Neuronal stem cell (in vitro differentiated cells): Measurements from ENCODE around the gene MIOS.

ENCODE experiments used
- DNase-seq: peaks from one replicate; pipeline ENCODE4 v3.0.0-alpha.2; 2013; ENCODE audit warnings: low spot score
- H2AFZ ChIP-seq: one replicate; pipeline ENCODE4 v1.6.1; 2013; ENCODE audit warnings: mild to moderate bottlenecking, low read length, inconsistent platforms
- H2AK5ac ChIP-seq: 2 replicates; pipeline ENCODE4 v1.6.1; 2013; ENCODE audit warnings: low read depth, mild to moderate bottlenecking, inconsistent platforms, low read length, moderate library complexity, mixed read lengths
- H2BK120ac ChIP-seq: 2 replicates; pipeline ENCODE4 v1.6.1; 2013; ENCODE audit warnings: low read depth, mild to moderate bottlenecking, inconsistent platforms, low read length, moderate library complexity, mixed read lengths
- H2BK12ac ChIP-seq: one replicate; pipeline ENCODE4 v1.6.1; 2013; ENCODE audit warnings: low read length, inconsistent platforms
- H2BK15ac ChIP-seq: 2 replicates; pipeline ENCODE4 v1.6.1; 2013; ENCODE audit warnings: mild to moderate bottlenecking, low read length, inconsistent platforms, mixed read lengths
- H2BK5ac ChIP-seq: one replicate; pipeline ENCODE4 v1.6.1; 2013; ENCODE audit warnings: inconsistent platforms, mild to moderate bottlenecking, low read length, moderate library complexity
- H3K14ac ChIP-seq: one replicate; pipeline ENCODE4 v1.6.1; 2013; ENCODE audit warnings: low read length, inconsistent platforms
- H3K18ac ChIP-seq: 2 replicates; pipeline ENCODE4 v1.6.1; 2013; ENCODE audit warnings: low read length, inconsistent platforms
- H3K23ac ChIP-seq: 2 replicates; pipeline ENCODE4 v1.6.1; 2013; ENCODE audit warnings: low read depth, mild to moderate bottlenecking, mixed read lengths, low read length, inconsistent platforms; ENCODE audit not compliant: poor library complexity
- H3K27ac ChIP-seq: replicated peaks from 3 replicates; pipeline ENCODE4 v1.5.1; 2013; ENCODE audit warnings: low read length, inconsistent platforms
- H3K27me3 ChIP-seq, 3 experiments: 2 replicates each; pipeline ENCODE4 v1.6.1; 2013; ENCODE audit warnings: low read length in 3 of 3, mild to moderate bottlenecking in 2 of 3, inconsistent platforms in 1 of 3, low read depth in 1 of 3, mixed read lengths in 1 of 3, moderate library complexity in 1 of 3; ENCODE audit not compliant: control insufficient read depth in 3 of 3, insufficient read depth in 3 of 3
- H3K36me3 ChIP-seq, 2 donors: replicated peaks in 1 of 2; 2 replicates each; pipeline ENCODE4 v1.6.1; 2013; ENCODE audit warnings: low read length in 2 of 2; ENCODE audit not compliant: control insufficient read depth in 2 of 2, insufficient read depth in 2 of 2
- H3K4ac ChIP-seq: 2 replicates; pipeline ENCODE4 v1.6.1; 2013; ENCODE audit warnings: inconsistent platforms, mild to moderate bottlenecking, low read length, moderate library complexity
- H3K4me1 ChIP-seq, 2 donors: 1 replicate in 1 of 2; 2 replicates in 1 of 2; pipeline ENCODE4 v1.6.1; 2013; ENCODE audit warnings: low read length in 2 of 2, low read depth in 1 of 2; ENCODE audit not compliant: control insufficient read depth in 2 of 2, insufficient read depth in 1 of 2
- H3K4me2 ChIP-seq: one replicate; pipeline ENCODE4 v1.6.1; 2013; ENCODE audit warnings: mild to moderate bottlenecking, low read length, inconsistent platforms; ENCODE audit not compliant: insufficient read depth, poor library complexity, severe bottlenecking
- H3K4me3 ChIP-seq, 2 donors: 2 replicates each; pipeline ENCODE4 v1.5.1; 2013; ENCODE audit warnings: low read length in 2 of 2, mild to moderate bottlenecking in 2 of 2, inconsistent platforms in 1 of 2, moderate library complexity in 1 of 2
- H3K79me1 ChIP-seq: one replicate; pipeline ENCODE4 v1.6.1; 2013; ENCODE audit warnings: low read depth, mild to moderate bottlenecking, inconsistent platforms, low read length, moderate library complexity
- H3K9ac ChIP-seq: one replicate; pipeline ENCODE4 v1.6.1; 2013; ENCODE audit warnings: mild to moderate bottlenecking, low read depth, low read length, inconsistent platforms; ENCODE audit not compliant: poor library complexity
- H3K9me3 ChIP-seq, 2 donors: replicated peaks in 1 of 2; 2 replicates each; pipeline versions ENCODE3 to v1.6.1; 2013; ENCODE audit warnings: low read length in 2 of 2, mild to moderate bottlenecking in 2 of 2, inconsistent platforms in 1 of 2, low read depth in 1 of 2, mixed read lengths in 1 of 2, moderate library complexity in 1 of 2; ENCODE audit not compliant: control insufficient read depth in 2 of 2, insufficient read depth in 1 of 2
- H4K8ac ChIP-seq: one replicate; pipeline ENCODE4 v1.6.1; 2013; ENCODE audit warnings: low read depth, mild to moderate bottlenecking, inconsistent platforms, low read length, moderate library complexity
- H4K91ac ChIP-seq: one replicate; pipeline ENCODE4 v1.6.1; 2013; ENCODE audit warnings: low read length, low read depth, mild to moderate bottlenecking, inconsistent platforms; ENCODE audit not compliant: poor library complexity
- WGBS, 2 donors: extraction: QIAGEN DNeasy Blood & Tissue Kit; methylation state at CpG; one replicate each; pipeline ENCODE4 v1.1.7; 2013; ENCODE audit warnings: missing lambda C conversion rate in 2 of 2, mixed read lengths in 1 of 2; ENCODE audit not compliant: insufficient read length in 2 of 2, insufficient replicate concordance in 1 of 2; ENCODE audit errors: extremely low coverage in 2 of 2; 5-methylcytosine and 5-hydroxymethylcytosine counted together

Gene MIOS

GRCh38 chr7:7639847-7640220 lies 73.2 kb downstream of the MIOS start:
- no peak for DNase-seq
- Histone ChIP-seq H3K4ac (no peak overlapping the region), H3K27me3 (no peaks in the 10 kb centered on the region), H3K14ac (no peak overlapping the region), H2BK12ac (no peak overlapping the region), H2AK5ac (no peak overlapping the region), H3K79me1 (peaks cover 1% of the 10 kb centered on the region), H3K4me1 (peaks cover 2 to 5% of the 10 kb centered on the region in 2 donors), H3K23ac (no peak overlapping the region), H2BK5ac (no peak overlapping the region), H3K27ac (peak overlapping the region; percentile 42), H3K4me2 (peak overlapping the region; percentile 55), H2BK120ac (no peak overlapping the region), H3K9me3 (no peaks in the 10 kb centered on the region), H3K9ac (peak overlapping the region; percentile 82), H4K91ac (no peak overlapping the region), H2BK15ac (no peak overlapping the region), H4K8ac (no peak overlapping the region), H3K4me3 (peak overlapping the region; percentile 87 to 89), H3K18ac (peak overlapping the region; percentile 95), H3K36me3 (peaks cover 3 to 35% of the 10 kb centered on the region in 2 donors), H2AFZ (peak overlapping the region; percentile 90)
- no CpG with 5 or more reads among the region's 19 CpGs for WGBS, 2 donors

DNA sequence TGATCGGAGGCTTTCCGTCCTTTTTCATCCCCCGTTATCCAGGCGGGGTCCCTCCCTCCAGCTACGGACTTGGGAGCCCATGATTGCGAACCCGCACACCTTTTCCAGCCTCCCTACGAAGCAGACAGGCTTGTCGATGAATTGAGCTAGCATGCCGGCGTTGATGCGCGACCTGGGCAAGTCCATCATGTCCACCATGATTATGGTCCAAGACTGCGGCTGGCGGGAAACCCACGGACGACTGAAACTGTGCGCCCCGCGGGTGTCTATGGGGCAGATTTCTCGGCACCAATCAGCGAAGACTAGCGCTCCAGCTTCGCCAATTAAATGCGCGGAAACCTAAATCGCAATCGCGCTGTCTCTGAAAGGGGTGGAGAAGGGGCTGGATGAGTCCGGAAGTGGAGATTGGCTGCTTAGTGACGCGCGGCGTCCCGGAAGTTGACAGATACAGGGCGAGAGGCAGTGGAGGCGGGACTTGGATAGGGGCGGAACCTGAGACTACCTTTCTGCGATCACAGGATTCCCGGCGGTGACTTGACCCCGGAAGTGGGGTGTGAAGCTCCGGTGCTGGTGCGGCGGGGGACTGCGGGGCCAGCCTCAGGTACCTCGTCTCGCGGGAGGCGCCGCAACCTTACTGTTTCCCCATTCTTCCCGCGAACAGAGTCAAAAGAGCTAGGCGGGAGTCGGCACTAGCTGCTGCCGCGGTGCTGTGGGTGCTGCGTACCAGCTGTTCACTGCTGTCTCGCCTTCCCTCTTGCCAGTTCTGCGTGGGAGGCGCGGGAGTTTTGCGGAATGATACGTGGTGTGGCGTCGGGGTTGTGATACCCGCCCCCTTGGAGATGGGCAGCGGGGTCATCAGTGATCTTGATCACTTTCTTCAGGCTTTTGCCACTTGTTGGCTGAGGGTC lies 73.8 kb downstream of the MIOS start, which contains the start of gene UMAD1:
TSS of gene UMAD1 (plus strand) at position 532 of the 908 bp plus-strand sequence. CDS start 32,620 bp downstream, outside the sequence.
- peak; percentile 96 for DNase-seq
- WGBS, 2 donors: no CpG with 5 or more reads among the region's 68 CpGs
- Histone ChIP-seq H3K36me3 (peaks cover 3 to 29% of the 10 kb centered on the region in 2 donors), H3K23ac (peak within 1 kb of the TSS; percentile 76), H3K14ac (no peak within 1 kb of the TSS), H4K8ac (no peak within 1 kb of the TSS), H4K91ac (no peak within 1 kb of the TSS), H2AFZ (peak within 1 kb of the TSS; percentile 95), H2BK5ac (no peak within 1 kb of the TSS), H2AK5ac (no peak within 1 kb of the TSS), H3K27me3 (no peaks in the 10 kb centered on the region), H3K27ac (peak within 1 kb of the TSS; percentile 76), H3K9ac (peak within 1 kb of the TSS; percentile 99), H3K4me1 (peaks cover 2 to 5% of the 10 kb centered on the region in 2 donors), H3K18ac (peak within 1 kb of the TSS; percentile 95), H2BK12ac (no peak within 1 kb of the TSS), H3K79me1 (peaks cover 1% of the 10 kb centered on the region), H3K4me2 (peak within 1 kb of the TSS; percentile 77), H2BK15ac (peak within 1 kb of the TSS; percentile 52), H3K4me3 (peak within 1 kb of the TSS; percentile 89 to 98), H3K4ac (no peak within 1 kb of the TSS), H3K9me3 (no peaks in the 10 kb centered on the region), H2BK120ac (no peak within 1 kb of the TSS)

DNA sequence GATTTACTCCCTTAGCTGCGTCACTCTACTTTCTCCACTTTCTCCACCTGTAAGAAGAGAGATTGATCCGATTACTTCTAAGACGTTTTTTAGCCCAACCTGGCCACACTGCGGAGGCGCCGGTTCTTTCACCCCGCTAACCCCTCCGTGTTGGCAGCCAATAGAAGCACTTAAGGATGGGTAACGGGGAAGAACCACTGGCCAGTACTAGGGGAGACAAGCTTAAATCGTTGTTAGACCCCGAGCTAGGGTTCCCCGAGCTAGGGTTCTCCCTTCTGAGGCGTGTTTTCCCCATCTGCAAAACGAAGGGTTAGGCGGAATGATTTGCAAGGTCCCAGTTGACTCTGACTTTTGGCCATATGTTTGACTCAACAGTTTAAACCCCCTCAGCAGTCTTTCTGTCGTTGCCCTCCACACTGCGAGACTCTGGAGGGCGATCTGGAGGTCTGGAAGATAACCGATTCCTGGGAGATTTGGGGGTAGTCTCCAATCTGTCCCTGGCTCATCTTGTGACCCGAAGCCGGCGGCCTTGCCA lies 74.5 kb downstream of the MIOS start:
- Histone ChIP-seq H3K18ac (no peak overlapping the region), H3K27ac (peak overlapping the region; percentile 76), H3K4me2 (peak overlapping the region; percentile 77), H3K79me1 (peaks cover 1% of the 10 kb centered on the region), H2BK12ac (no peak overlapping the region), H2BK15ac (no peak overlapping the region), H2AFZ (peak overlapping the region; percentile 95), H4K91ac (no peak overlapping the region), H4K8ac (no peak overlapping the region), H3K9ac (no peak overlapping the region), H3K9me3 (peaks cover 0 to 2% of the 10 kb centered on the region in 2 donors), H2BK120ac (no peak overlapping the region), H3K4me1 (peaks cover 2 to 5% of the 10 kb centered on the region in 2 donors), H3K27me3 (no peaks in the 10 kb centered on the region), H3K4ac (no peak overlapping the region), H3K23ac (no peak overlapping the region), H2AK5ac (no peak overlapping the region), H3K36me3 (peaks cover 3 to 23% of the 10 kb centered on the region in 2 donors), H3K14ac (no peak overlapping the region), H2BK5ac (no peak overlapping the region), H3K4me3 (peak overlapping the region; percentile 89 to 98)
- no CpG with 5 or more reads among the region's 22 CpGs for WGBS, 2 donors
- DNase-seq: peak; percentile 31

DNA sequence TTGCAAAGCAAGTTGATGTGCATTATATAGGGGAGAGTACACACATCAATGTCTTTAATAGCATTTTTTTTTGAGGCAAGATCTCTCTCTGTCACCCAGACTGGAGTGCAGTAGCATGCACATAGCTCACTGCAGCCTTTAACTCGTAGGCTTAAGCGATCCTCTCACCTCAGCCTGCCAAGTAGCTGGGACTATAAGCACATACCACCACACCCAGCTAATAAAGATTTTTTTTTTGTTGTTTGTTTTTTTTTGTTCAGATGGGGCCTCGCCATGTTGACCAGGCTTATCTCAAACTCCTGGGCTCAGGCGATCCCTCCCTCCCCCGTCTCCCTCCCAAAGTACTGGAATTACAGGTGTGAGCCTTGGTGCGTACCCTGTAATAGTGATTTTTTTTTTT lies 75.4 kb downstream of the MIOS start:
- Histone ChIP-seq H2AK5ac (no peak overlapping the region), H2AFZ (no peak overlapping the region), H2BK12ac (no peak overlapping the region), H3K9me3 (peaks cover 0 to 2% of the 10 kb centered on the region in 2 donors), H3K4me2 (no peak overlapping the region), H3K9ac (no peak overlapping the region), H3K4ac (no peak overlapping the region), H4K91ac (no peak overlapping the region), H3K4me3 (peak overlapping the region in 1 of 2 donors; percentile 89), H4K8ac (no peak overlapping the region), H3K18ac (no peak overlapping the region), H2BK120ac (no peak overlapping the region), H3K14ac (no peak overlapping the region), H3K36me3 (peaks cover 3 to 14% of the 10 kb centered on the region in 2 donors), H3K27ac (no peak overlapping the region), H2BK15ac (no peak overlapping the region), H3K23ac (no peak overlapping the region), H3K79me1 (peaks cover 3% of the 10 kb centered on the region), H2BK5ac (no peak overlapping the region), H3K4me1 (peaks cover 2 to 5% of the 10 kb centered on the region in 2 donors), H3K27me3 (no peaks in the 10 kb centered on the region)
- no CpG with 5 or more reads among the region's 6 CpGs for WGBS, 2 donors
- DNase-seq: no peak
